Astrocyte of the cerebellum (primary cell): ENCODE data around the gene PXN.

ENCODE experiments used
- DNase-seq: peaks from one replicate; pipeline ENCODE4 v3.0.0-alpha.2; 2011; ENCODE audit warnings: low read depth
- H3K4me3 ChIP-seq: 2 replicates; pipeline ENCODE4 v1.5.1; 2011; ENCODE audit warnings: mild to moderate bottlenecking, low read depth, low read length, moderate library complexity
- CTCF ChIP-seq: IDR thresholded peaks from 2 replicates; pipeline ENCODE4 v1.5.1; 2012; ENCODE audit warnings: low read length, low read depth, moderate library complexity, mild to moderate bottlenecking; ENCODE audit errors: missing control alignments
- in situ Hi-C: cut with HindIII; loops from 2 replicates; pipeline ENCODE4 v1.10.0; 2017; ENCODE audit warnings: low sequenced_read_pairs

Gene PXN

DNA sequence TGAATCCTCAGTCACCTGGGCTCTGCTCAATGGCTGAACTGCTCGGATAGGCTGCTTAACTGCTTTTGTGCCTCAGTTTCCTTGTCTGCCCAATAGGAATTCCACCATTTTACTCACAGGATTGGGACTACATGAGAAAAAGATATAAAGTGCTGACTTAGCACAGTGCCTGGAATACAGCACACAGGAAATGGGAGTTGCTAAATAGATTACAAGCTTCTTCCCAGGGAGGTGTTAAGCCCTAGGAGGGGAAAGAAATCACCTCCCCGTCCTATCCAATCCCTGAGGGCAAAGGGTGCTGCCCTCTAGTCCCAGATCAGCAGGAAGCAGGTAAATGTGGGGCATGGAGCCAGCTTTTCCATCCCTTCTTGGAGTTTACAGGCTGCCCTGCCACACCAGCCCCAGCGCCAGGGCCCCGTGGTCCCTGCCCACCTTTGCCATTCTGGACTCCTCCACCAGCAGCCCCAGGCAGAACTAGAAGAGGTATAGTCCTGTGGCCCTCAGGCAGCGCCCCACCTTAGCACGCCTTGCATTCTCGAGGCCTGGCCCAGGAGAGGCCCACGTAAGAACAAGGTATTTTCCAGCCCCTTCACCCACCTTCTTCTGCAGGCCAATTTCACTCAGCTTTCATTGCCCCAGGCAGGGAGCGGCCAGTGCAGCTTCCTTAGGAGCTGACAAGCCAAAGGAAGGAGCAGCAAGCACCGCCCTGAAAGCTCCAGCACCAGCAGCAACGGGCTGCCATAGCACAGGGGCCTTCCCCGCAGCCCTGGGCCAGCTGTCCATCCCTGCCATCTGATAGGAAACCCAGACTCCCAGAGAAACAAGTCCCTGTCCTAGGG lies 35.8 kb downstream of the PXN start:
- H3K4me3 ChIP-seq = no peak overlapping the region
- TF ChIP-seq CTCF = no peak
- in situ Hi-C loops = loop anchor here (10.0 kb wide), 2 partner anchors 75 to 265 kb away; partner anchors contain the start of genes DYNLL1 and SIRT4
- no peak for DNase-seq

GRCh38 chr12:120229071-120229486 lies 36.5 kb downstream of the PXN start:
- DNase-seq = no peak
- in situ Hi-C loops = loop anchor here (10.0 kb wide), 2 partner anchors 76 to 266 kb away; partner anchors contain the start of genes DYNLL1 and SIRT4
- no peak overlapping the region for H3K4me3 ChIP-seq
- no peak for TF ChIP-seq CTCF

DNA sequence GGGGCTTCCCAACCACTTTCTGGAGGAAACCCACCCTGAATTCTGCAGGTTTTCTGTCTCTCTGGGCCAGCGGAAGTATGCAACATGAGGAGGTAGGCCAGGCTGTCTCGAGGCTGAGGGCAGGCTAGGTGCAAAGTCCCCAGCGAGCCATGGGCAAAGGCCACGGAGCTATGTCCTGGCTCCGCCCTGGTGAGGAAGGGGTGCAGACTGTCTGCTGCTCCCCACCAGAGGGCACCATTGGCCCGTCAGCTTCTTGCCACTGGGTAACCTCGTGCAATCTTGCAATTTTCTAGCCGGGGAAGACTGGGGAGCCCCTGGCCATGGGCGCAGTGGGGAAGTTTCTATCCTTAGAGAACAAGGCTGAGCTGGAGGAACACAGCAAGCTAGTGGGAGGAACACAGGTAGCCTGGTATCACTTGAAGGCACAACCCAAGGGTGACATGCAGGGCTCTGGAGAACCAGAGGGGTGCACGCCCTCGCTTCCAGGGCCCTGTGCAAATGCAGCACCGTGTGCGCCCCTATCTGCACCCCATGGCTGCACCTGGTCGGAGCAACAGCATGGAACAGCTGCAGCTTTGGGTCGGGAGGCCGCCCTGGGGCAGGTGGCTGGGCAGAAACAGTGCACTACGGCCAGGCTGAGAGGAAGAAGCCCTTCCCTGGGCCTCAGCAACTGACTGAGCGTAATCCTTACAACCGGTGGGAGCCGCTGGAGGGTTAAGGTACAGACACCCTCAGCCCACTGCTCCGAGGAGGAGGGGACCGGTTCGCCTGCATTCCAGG lies 37.0 kb downstream of the PXN start:
- in situ Hi-C loops = loop anchor here (10.0 kb wide), 2 partner anchors 76 to 266 kb away; partner anchors contain the start of genes DYNLL1 and SIRT4
- DNase-seq = peak; percentile 66
- H3K4me3 ChIP-seq = no peak overlapping the region
- peak; percentile 92 for TF ChIP-seq CTCF

DNA sequence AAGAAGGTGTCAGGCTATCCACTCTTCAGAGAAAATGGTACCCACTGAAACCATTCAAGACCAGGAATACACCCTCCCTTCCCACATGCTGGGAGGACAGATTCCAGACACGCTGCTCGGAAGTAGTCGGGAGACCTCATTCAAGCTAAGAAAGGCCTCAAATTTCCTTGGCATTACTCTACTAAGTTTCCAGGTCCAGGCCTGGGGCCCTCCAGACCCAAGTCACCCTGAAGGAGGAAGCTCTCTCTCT lies 37.6 kb downstream of the PXN start:
- no peak for DNase-seq
- H3K4me3 ChIP-seq = no peak overlapping the region
- in situ Hi-C loops = loop anchor here (10.0 kb wide), 2 partner anchors 77 to 267 kb away; partner anchors contain the start of genes DYNLL1 and SIRT4
- no peak for TF ChIP-seq CTCF

DNA sequence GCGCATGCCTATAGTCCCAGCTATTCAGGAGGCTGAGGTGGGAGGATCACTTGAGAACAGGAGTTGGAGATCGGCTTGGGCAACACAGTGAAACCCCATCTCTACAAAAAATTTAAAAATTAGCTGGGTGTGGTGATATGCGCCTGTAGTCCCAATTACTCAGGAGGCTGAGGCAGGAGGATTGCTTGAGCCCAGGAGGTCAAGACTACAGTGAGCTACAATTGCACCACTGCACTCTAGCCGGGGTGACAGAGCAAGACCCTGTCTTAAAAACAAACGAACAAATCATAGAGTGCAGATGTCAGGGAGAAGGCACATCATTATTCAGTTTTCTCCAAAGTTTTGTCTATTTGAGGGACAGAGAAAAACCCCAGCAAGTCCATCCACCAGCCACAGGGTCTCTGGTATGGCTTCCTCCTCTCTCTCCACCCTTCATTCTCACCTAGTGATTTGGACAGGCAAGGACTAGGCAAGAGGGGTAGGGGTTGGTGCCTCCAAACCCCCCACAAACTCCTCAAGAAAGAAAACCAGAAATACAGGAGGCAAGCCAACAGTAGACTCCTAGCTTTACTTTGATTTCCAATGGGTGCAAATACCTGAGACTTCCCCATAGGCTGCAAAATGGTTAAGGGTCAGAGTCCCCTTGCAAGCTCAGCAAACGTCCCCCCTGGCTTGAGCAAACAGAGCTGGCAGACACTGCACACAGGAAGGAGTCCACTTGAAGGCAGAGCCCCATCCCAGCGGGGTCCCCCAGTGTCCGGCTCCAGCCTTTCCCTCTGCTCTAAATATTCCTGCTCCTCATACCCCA lies 38.1 kb downstream of the PXN start:
- no peak for TF ChIP-seq CTCF
- in situ Hi-C loops = loop anchor here (10.0 kb wide), 2 partner anchors 77 to 267 kb away; partner anchors contain the start of genes DYNLL1 and SIRT4
- H3K4me3 ChIP-seq = no peak overlapping the region
- DNase-seq = no peak
